ENCODE results near the gene RASSF3.

- TF ChIP-seq CTCF (conservative IDR thresholded peaks at IDR 0.05; ENCODE audit: low read length) (no peak), EZH2phosphoT487 (IDR thresholded peaks at IDR 0.05; ENCODE audit: borderline replicate concordance, low read depth, low read length) (no peak)
These were observed 33.2 kb upstream of the RASSF3 start for GRCh38 chr12:64577046-64577445.

All from OCI-LY7 (cell line).